ENCODE data around the gene JAG1. TPM values are rescaled to one million over a fixed set of nuclear protein-coding genes. Genes with fewer than 3 reads are reported as not detected.
"Not testable (repeated sequence)": the region's sequence is repeated elsewhere in the genome, so short reads cannot be mapped to it uniquely, and the experiment has no call there.

Gene JAG1
- total and polyA plus RNA-seq, 8 donors, result 13.9 to 60.1 (median 25.1) TPM

- 98 to 99% methylated on average over 18 of the region's 18 CpGs for WGBS, 2 donors
- FAIRE-seq (no peak), ATAC-seq (no peak), DNase-seq (no peak)
- no peak overlapping the region for H3K27ac ChIP-seq
- H3K4me3 ChIP-seq, result no peak overlapping the region
- H3K27me3 ChIP-seq, result no peaks in the 10 kb centered on the region
- no peaks in the 10 kb centered on the region for H3K9me3 ChIP-seq
- intact Hi-C loops (cut with DNase I), result no loop called here
- peaks cover 0 to 5% (median 0%) of the 10 kb centered on the region in 3 donors for H3K4me1 ChIP-seq
- no peak for TF ChIP-seq CTCF (IDR thresholded peaks at IDR 0.05)
- no peaks in the 10 kb centered on the region for H3K36me3 ChIP-seq
Measured at GRCh38 chr20:10613911-10614310, 59.9 kb downstream of the JAG1 start.

DNA sequence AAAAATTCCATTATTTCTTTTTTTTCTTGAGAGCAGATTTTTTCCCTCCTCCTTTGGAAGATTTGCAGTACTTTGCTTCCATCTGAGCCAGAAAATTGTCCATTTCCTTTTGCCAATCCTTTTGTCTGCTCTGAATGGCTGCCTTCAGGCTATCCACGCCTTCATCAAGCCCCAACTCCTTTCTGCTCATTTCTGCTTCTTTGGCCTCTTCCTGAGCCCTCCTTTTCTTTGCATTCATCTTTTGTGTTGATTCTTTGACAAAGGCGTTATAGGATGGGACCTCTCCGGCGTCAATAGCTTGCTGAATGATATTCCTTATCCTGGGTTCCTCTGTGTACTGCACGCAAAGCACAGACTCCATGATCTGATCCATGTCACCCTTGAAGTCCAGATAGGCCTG is 60.4 kb downstream of the JAG1 start:
- H3K27me3 ChIP-seq, result not testable (repeated sequence)

DNA sequence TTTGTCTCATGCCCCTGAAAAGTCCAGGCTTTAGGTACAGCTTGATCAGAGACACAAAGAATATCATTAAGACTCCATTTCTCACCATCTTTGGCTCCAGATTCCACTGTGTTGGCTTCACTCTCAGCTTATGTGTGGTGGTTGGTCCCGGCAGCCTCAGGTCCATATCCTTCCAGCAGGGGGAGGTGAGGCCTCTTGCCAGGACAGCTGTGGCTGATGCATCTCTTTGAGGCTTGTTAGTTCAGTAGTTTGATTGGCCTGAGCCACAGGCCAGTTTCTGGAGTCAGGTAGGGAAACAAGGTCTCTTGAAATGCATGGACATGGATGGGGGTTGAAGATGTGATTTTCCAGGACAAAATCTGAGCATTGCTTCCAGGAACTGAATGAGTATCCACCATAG is 62.4 kb downstream of the JAG1 start:
- no peak overlapping the region for H3K4me3 ChIP-seq
- intact Hi-C loops (cut with DNase I), result no loop called here
- H3K27me3 ChIP-seq, result no peaks in the 10 kb centered on the region
- DNase-seq (peak in 4 of 6 donors; percentile 36 to 59 (median 50)), ATAC-seq (peak; percentile 79 to 89 (median 86)), FAIRE-seq (no peak)
- no peaks in the 10 kb centered on the region for H3K36me3 ChIP-seq
- H3K27ac ChIP-seq, result no peak overlapping the region
- H3K4me1 ChIP-seq, result peaks cover 0 to 5% (median 0%) of the 10 kb centered on the region in 3 donors
- 29 to 38% methylated on average over 1 of the region's 1 CpG for WGBS, 2 donors
- TF ChIP-seq CTCF (IDR thresholded peaks at IDR 0.05), result peak in 2 of 4 donors; percentile 29 to 34
- no peaks in the 10 kb centered on the region for H3K9me3 ChIP-seq

More for the DNA sequence above, 60.4 kb downstream of the JAG1 start:
- H3K9me3 ChIP-seq; H3K4me3 ChIP-seq; H3K27ac ChIP-seq; DNase-seq; H3K36me3 ChIP-seq; FAIRE-seq; H3K4me1 ChIP-seq; ATAC-seq; intact Hi-C loops (cut with DNase I): not testable (repeated sequence)
- 96% methylated on average over 4 to 5 of the region's 5 CpGs for WGBS, 2 donors

DNA sequence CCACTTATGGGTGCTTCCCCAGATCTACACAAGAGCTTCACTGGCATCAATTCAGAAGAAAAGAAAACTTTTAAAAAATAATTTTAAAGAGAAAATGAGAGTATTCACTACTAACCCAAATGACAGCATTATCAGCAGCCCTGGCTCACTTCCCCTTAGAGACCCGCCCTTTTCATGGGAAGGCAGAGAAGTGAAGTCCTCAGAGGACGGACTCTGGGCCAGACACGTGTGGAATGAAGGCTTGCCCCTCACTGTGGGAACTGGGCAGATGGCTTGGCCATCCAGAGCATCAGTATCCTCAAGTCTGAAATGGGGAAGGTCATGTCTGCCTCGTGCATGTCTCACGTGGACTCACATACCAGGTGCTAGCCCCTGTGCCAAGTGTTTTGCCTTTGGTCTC is 63.5 kb downstream of the JAG1 start:
- FAIRE-seq (no peak), ATAC-seq (peak in 1 of 4 donors; percentile 26), DNase-seq (no peak)
- 75 to 79% methylated on average over 5 of the region's 5 CpGs for WGBS, 2 donors
- intact Hi-C loops (cut with DNase I), result no loop called here
- Histone ChIP-seq H3K4me3 (no peak overlapping the region), H3K4me1 (peaks cover 0 to 5% (median 0%) of the 10 kb centered on the region in 3 donors), H3K36me3 (no peaks in the 10 kb centered on the region), H3K27ac (peak overlapping the region in 1 of 4 donors; percentile 55), H3K9me3 (no peaks in the 10 kb centered on the region), H3K27me3 (no peaks in the 10 kb centered on the region)
- TF ChIP-seq CTCF (IDR thresholded peaks at IDR 0.05), result no peak

GRCh38 chr20:10609770-10610169 is 64.0 kb downstream of the JAG1 start:
- H3K4me3 ChIP-seq, result no peak overlapping the region
- no peaks in the 10 kb centered on the region for H3K36me3 ChIP-seq
- DNase-seq (no peak), ATAC-seq (peak in 2 of 4 donors; percentile 13 to 28), FAIRE-seq (no peak)
- intact Hi-C loops (cut with DNase I), result no loop called here
- peaks cover 0 to 5% (median 0%) of the 10 kb centered on the region in 3 donors for H3K4me1 ChIP-seq
- no peaks in the 10 kb centered on the region for H3K9me3 ChIP-seq
- TF ChIP-seq CTCF (IDR thresholded peaks at IDR 0.05), result no peak
- H3K27ac ChIP-seq, result peak overlapping the region in 2 of 4 donors; percentile 32 to 55
- no peaks in the 10 kb centered on the region for H3K27me3 ChIP-seq

Measured in pancreas (tissue), 10 donors.